BLaER1 treated with 17β-estradiol and CSF1 and Interleukin-3, amounts not matched to agents 10 nM and 100 nM (cell line): Measurements from ENCODE around the gene SPG21.

ENCODE experiments used
- H3K27ac ChIP-seq, 11 experiments: shearing (Covaris generic); formaldehyde crosslinking; 2 replicates each; pipeline ENCODE4 v1.8.1; 2022
- H3K27me3 ChIP-seq, 11 experiments: shearing (Covaris generic); formaldehyde crosslinking; 2 replicates each; pipeline ENCODE4 v1.8.1; 2022
- H3K36me3 ChIP-seq, 11 experiments: shearing (Covaris generic); formaldehyde crosslinking; 2 replicates each; pipeline ENCODE4 v1.8.1; 2022
- H3K4me1 ChIP-seq, 10 experiments: shearing (Covaris generic); formaldehyde crosslinking; 2 replicates each; pipeline ENCODE4 v1.8.1; 2022
- H3K4me2 ChIP-seq, 11 experiments: shearing (Covaris generic); formaldehyde crosslinking; 2 replicates each; pipeline ENCODE4 v1.8.1; 2022
- H3K4me3 ChIP-seq, 10 experiments: shearing (Covaris generic); formaldehyde crosslinking; 2 replicates each; pipeline ENCODE4 v1.8.1; 2022
- H3K9ac ChIP-seq, 11 experiments: shearing (Covaris generic); formaldehyde crosslinking; 2 replicates each; pipeline ENCODE4 v1.8.1; 2022
- H3K9me3 ChIP-seq, 11 experiments: shearing (Covaris generic); formaldehyde crosslinking; replicated peaks in 1 of 11; 2 replicates each; pipeline ENCODE4 v1.8.1; 2022
- H4K20me1 ChIP-seq, 11 experiments: shearing (Covaris generic); formaldehyde crosslinking; 2 replicates each; pipeline ENCODE4 v1.8.1; 2022
- Cebpa-rat ChIP-seq, 11 experiments: shearing (Covaris generic); IDR thresholded peaks; 2 replicates each; pipeline ENCODE4 v1.8.1; 2022

Gene SPG21

GRCh38 chr15:64925335-64926330 lies 64.1 kb downstream of the SPG21 start:
- Histone ChIP-seq H3K27me3 (no peaks in the 10 kb centered on the region), H3K4me1 (peaks cover 14 to 30% (median 25%) of the 10 kb centered on the region in 10 experiments), H3K27ac (no peak overlapping the region), H4K20me1 (no peaks in the 10 kb centered on the region), H3K9me3 (no peaks in the 10 kb centered on the region), H3K4me3 (no peak overlapping the region), H3K36me3 (no peaks in the 10 kb centered on the region), H3K9ac (no peak overlapping the region), H3K4me2 (peak overlapping the region in 4 of 11 experiments; percentile 9 to 50 (median 26); a peak in 5 of 22 replicates)
- TF ChIP-seq Cebpa-rat (IDR thresholded peaks at IDR 0.05) = no peak

- no peak for TF ChIP-seq Cebpa-rat (IDR thresholded peaks at IDR 0.05)
- H3K9me3 ChIP-seq = no peaks in the 10 kb centered on the region
- no peak overlapping the region for H3K4me2 ChIP-seq
- no peaks in the 10 kb centered on the region for H3K36me3 ChIP-seq
- no peak overlapping the region for H3K4me3 ChIP-seq
- H3K9ac ChIP-seq = no peak overlapping the region
- peaks cover 7 to 15% (median 11%) of the 10 kb centered on the region in 10 experiments for H3K4me1 ChIP-seq
- no peaks in the 10 kb centered on the region for H4K20me1 ChIP-seq
- H3K27ac ChIP-seq = no peak overlapping the region
- no peaks in the 10 kb centered on the region for H3K27me3 ChIP-seq
Observed at GRCh38 chr15:64923546-64923945, 66.2 kb downstream of the SPG21 start.

GRCh38 chr15:64921711-64922110 lies 68.0 kb downstream of the SPG21 start:
- no peak for TF ChIP-seq Cebpa-rat (IDR thresholded peaks at IDR 0.05)
- Histone ChIP-seq H3K36me3 (no peaks in the 10 kb centered on the region), H3K27ac (no peak overlapping the region), H3K9ac (no peak overlapping the region), H3K4me1 (peaks cover 7 to 14% (median 9%) of the 10 kb centered on the region in 10 experiments), H3K4me3 (no peak overlapping the region), H3K4me2 (no peak overlapping the region), H3K9me3 (no peaks in the 10 kb centered on the region), H3K27me3 (no peaks in the 10 kb centered on the region), H4K20me1 (no peaks in the 10 kb centered on the region)

GRCh38 chr15:64919721-64920120 lies 70.0 kb downstream of the SPG21 start:
- Histone ChIP-seq H4K20me1 (no peaks in the 10 kb centered on the region), H3K27me3 (no peaks in the 10 kb centered on the region), H3K9ac (no peak overlapping the region), H3K4me1 (peaks cover 1 to 28% (median 23%) of the 10 kb centered on the region in 10 experiments), H3K27ac (no peak overlapping the region), H3K4me2 (no peak overlapping the region), H3K36me3 (no peaks in the 10 kb centered on the region), H3K4me3 (no peak overlapping the region), H3K9me3 (no peaks in the 10 kb centered on the region)
- no peak for TF ChIP-seq Cebpa-rat (IDR thresholded peaks at IDR 0.05)

GRCh38 chr15:64917211-64917610 lies 72.5 kb downstream of the SPG21 start:
- H3K9ac ChIP-seq = no peak overlapping the region
- no peaks in the 10 kb centered on the region for H3K9me3 ChIP-seq
- H3K36me3 ChIP-seq = no peaks in the 10 kb centered on the region
- no peak overlapping the region for H3K4me3 ChIP-seq
- H3K4me2 ChIP-seq = peak overlapping the region in 9 of 11 experiments; percentile 20 to 52 (median 41); a peak in 16 of 22 replicates
- no peaks in the 10 kb centered on the region for H4K20me1 ChIP-seq
- peaks cover 0 to 29% (median 24%) of the 10 kb centered on the region in 10 experiments; a peak in 16 of 20 replicates for H3K4me1 ChIP-seq
- H3K27ac ChIP-seq = no peak overlapping the region
- H3K27me3 ChIP-seq = no peaks in the 10 kb centered on the region
- no peak for TF ChIP-seq Cebpa-rat (IDR thresholded peaks at IDR 0.05)

GRCh38 chr15:64916365-64916764 lies 73.3 kb downstream of the SPG21 start:
- Histone ChIP-seq H3K27ac (no peak overlapping the region), H3K9me3 (no peaks in the 10 kb centered on the region), H3K9ac (0 out of 22 replicates have a peak overlapping the region, but pooled peaks of 1 of the 11 experiments have one; percentile 17), H4K20me1 (no peaks in the 10 kb centered on the region), H3K4me2 (peak overlapping the region in 8 of 11 experiments; percentile 20 to 52 (median 42); a peak in 16 of 22 replicates), H3K4me3 (no peak overlapping the region), H3K36me3 (no peaks in the 10 kb centered on the region), H3K27me3 (peaks cover 0 to 5% (median 0%) of the 10 kb centered on the region in 11 experiments; a peak in 5 of 22 replicates), H3K4me1 (peaks cover 2 to 36% (median 29%) of the 10 kb centered on the region in 10 experiments; a peak in 19 of 20 replicates)
- TF ChIP-seq Cebpa-rat (IDR thresholded peaks at IDR 0.05) = no peak

- no peak overlapping the region for H3K4me3 ChIP-seq
- H3K9ac ChIP-seq = no peak overlapping the region
- H3K9me3 ChIP-seq = no peaks in the 10 kb centered on the region
- peaks cover 5 to 41% (median 34%) of the 10 kb centered on the region in 10 experiments; a peak in 19 of 20 replicates for H3K4me1 ChIP-seq
- H3K27ac ChIP-seq = no peak overlapping the region
- H3K36me3 ChIP-seq = no peaks in the 10 kb centered on the region
- H4K20me1 ChIP-seq = no peaks in the 10 kb centered on the region
- H3K4me2 ChIP-seq = peak overlapping the region in 9 of 11 experiments; percentile 32 to 52 (median 43); a peak in 13 of 22 replicates
- peaks cover 0 to 5% (median 0%) of the 10 kb centered on the region in 11 experiments; a peak in 5 of 22 replicates for H3K27me3 ChIP-seq
- TF ChIP-seq Cebpa-rat (IDR thresholded peaks at IDR 0.05) = no peak
Observed at GRCh38 chr15:64915518-64916227, 74.0 kb downstream of the SPG21 start.
